Hepatocyte (in vitro differentiated cells): ENCODE results near the gene DYNC2LI1. TPM values are rescaled to one million over a fixed set of nuclear protein-coding genes. Genes with fewer than 3 reads are reported as not detected.

ENCODE experiments used
- DNase-seq: peaks from one replicate; pipeline ENCODE4 v3.0.0-alpha.2; 2016; ENCODE audit warnings: low spot score
- H2AFZ ChIP-seq: fragments of 200-600 bp; sonication (generic); 2 replicates; pipeline ENCODE4 v1.6.0; 2016; ENCODE audit warnings: antibody characterized with exemption, mild to moderate bottlenecking
- H3K27ac ChIP-seq: fragments of 200-600 bp; sonication (generic); 2 replicates; pipeline ENCODE4 v1.5.1; 2016; ENCODE audit warnings: mild to moderate bottlenecking
- H3K27me3 ChIP-seq: fragments of 200-600 bp; sonication (generic); 2 replicates; pipeline ENCODE4 v1.6.1; 2016
- H3K36me3 ChIP-seq: fragments of 200-600 bp; sonication (generic); replicated peaks from 2 replicates; pipeline ENCODE4 v1.5.1; 2016; ENCODE audit warnings: low read depth; ENCODE audit not compliant: insufficient read depth
- H3K4me1 ChIP-seq: fragments of 200-600 bp; sonication (generic); 2 replicates; pipeline ENCODE4 v1.5.1; 2016; ENCODE audit warnings: mild to moderate bottlenecking, moderate library complexity; ENCODE audit not compliant: insufficient read depth
- H3K4me2 ChIP-seq: fragments of 200-600 bp; sonication (generic); 2 replicates; pipeline ENCODE4 v1.6.0; 2016
- H3K4me3 ChIP-seq: fragments of 200-600 bp; sonication (generic); 2 replicates; pipeline ENCODE4 v1.5.1; 2016; ENCODE audit warnings: mild to moderate bottlenecking
- H3K79me2 ChIP-seq: fragments of 200-600 bp; sonication (generic); 2 replicates; pipeline ENCODE4 v1.6.0; 2017; ENCODE audit warnings: mild to moderate bottlenecking
- H3K9me2 ChIP-seq: fragments of 200-600 bp; sonication (generic); replicated peaks from 2 replicates; pipeline ENCODE4 v1.6.0; 2017; ENCODE audit warnings: mild to moderate bottlenecking; ENCODE audit not compliant: insufficient read depth
- H3K9me3 ChIP-seq: fragments of 200-600 bp; sonication (generic); 2 replicates; pipeline ENCODE4 v1.5.1; 2016; ENCODE audit warnings: low read depth, mild to moderate bottlenecking
- H4K20me1 ChIP-seq: fragments of 200-600 bp; sonication (generic); 2 replicates; pipeline ENCODE4 v1.6.0; 2016; ENCODE audit warnings: mild to moderate bottlenecking; ENCODE audit not compliant: insufficient read depth, poor library complexity, severe bottlenecking
- EZH2 ChIP-seq: fragments of 200-600 bp; sonication (generic); IDR thresholded peaks from 2 replicates; pipeline ENCODE4 v1.6.1; 2016; ENCODE audit warnings: antibody characterized with exemption, mild to moderate bottlenecking, borderline replicate concordance
- EZH2phosphoT487 ChIP-seq: fragments of 200-600 bp; sonication (generic); IDR thresholded peaks from one replicate; pipeline ENCODE4 v1.6.1; 2018; ENCODE audit warnings: antibody characterized with exemption, mild to moderate bottlenecking, low read depth, moderate library complexity; ENCODE audit not compliant: unreplicated experiment, severe bottlenecking
- WGBS: methylation state at CpG from one replicate; pipeline ENCODE4 v1.1.6; 2016; ENCODE audit warnings: low lambda C conversion rate; ENCODE audit errors: missing lambda C conversion rate; 5-methylcytosine and 5-hydroxymethylcytosine counted together
- polyA plus RNA-seq: library from polyadenylated mRNA; unstranded; fragments of >200 nt; fragmentation: Nextera tagmentation; extraction: Ambion mirVana; gene quantifications from 2 replicates; pipeline ENCODE4 v1.2.1, GENCODE V29; 2016
- total RNA-seq: library from RNA; depleted of rRNA; stranded (reverse); fragments of >200 nt; gene quantifications from 2 replicates; pipeline ENCODE4 v1.2.3, GENCODE V29; 2014
- TF ChIP-seq, protein P1 (sequence below): fragments of 200-600 bp; sonication (generic); IDR thresholded peaks from 2 replicates; pipeline ENCODE4 v1.5.1; 2016; ENCODE audit warnings: antibody characterized with exemption, mild to moderate bottlenecking; ENCODE audit not compliant: poor library complexity

DYNC2LI1 gene
- total and polyA plus RNA-seq, 2 experiments from 2014 or later: 22.7 to 40.4 TPM

DNA sequence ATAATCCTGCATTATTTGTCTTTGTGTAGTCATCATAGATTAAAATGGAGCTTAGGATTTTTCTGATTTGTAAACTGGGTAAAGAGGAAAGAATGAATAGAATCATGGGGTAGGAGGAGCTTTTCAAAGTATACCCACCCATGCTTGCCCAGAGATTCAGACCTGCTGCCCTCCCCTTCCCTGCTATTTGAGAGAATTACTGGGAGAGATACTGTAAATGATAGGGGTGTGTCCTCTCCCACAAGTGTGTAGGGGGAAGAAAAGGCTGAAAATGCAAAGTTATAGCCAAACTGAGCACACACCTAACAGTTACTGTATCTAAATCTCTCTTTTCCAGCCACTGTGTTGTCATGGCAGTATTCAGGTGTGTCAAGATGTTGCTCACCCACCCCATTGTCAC lies 21.5 kb upstream of the DYNC2LI1 start:
- Histone ChIP-seq H3K9me3 (no peaks in the 10 kb centered on the region), H3K27me3 (no peaks in the 10 kb centered on the region), H3K4me1 (no peaks in the 10 kb centered on the region), H4K20me1 (no peaks in the 10 kb centered on the region), H3K4me2 (no peak overlapping the region), H3K27ac (no peak overlapping the region), H3K36me3 (no peaks in the 10 kb centered on the region), H2AFZ (no peak overlapping the region), H3K9me2 (no peaks in the 10 kb centered on the region), H3K4me3 (no peak overlapping the region), H3K79me2 (no peaks in the 10 kb centered on the region)
- DNase-seq: no peak
- no peak for TF ChIP-seq EZH2
- no peak for TF ChIP-seq EZH2phosphoT487
- TF ChIP-seq, protein P1, sequence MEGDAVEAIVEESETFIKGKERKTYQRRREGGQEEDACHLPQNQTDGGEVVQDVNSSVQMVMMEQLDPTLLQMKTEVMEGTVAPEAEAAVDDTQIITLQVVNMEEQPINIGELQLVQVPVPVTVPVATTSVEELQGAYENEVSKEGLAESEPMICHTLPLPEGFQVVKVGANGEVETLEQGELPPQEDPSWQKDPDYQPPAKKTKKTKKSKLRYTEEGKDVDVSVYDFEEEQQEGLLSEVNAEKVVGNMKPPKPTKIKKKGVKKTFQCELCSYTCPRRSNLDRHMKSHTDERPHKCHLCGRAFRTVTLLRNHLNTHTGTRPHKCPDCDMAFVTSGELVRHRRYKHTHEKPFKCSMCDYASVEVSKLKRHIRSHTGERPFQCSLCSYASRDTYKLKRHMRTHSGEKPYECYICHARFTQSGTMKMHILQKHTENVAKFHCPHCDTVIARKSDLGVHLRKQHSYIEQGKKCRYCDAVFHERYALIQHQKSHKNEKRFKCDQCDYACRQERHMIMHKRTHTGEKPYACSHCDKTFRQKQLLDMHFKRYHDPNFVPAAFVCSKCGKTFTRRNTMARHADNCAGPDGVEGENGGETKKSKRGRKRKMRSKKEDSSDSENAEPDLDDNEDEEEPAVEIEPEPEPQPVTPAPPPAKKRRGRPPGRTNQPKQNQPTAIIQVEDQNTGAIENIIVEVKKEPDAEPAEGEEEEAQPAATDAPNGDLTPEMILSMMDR: no peak

DNA sequence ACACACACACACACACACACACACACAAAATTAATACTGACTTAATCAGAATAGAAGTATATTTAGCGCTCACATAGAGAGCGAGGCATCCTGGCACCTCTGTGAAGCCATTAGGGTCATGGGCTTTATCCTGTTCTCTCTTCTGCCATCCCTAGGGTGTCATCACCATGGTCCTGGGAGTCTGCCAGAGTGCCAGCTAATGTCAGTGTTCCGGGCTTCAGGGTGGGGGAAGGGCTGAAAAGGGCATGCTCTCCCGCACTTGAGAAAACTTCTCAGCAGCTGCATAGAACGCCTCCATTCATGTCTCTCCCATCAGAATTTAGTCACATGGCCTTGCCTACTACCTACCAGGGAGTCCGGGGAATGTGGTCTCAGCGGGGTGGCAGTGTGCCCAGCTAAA lies 19.7 kb upstream of the DYNC2LI1 start:
- H4K20me1 ChIP-seq: no peaks in the 10 kb centered on the region
- no peaks in the 10 kb centered on the region for H3K27me3 ChIP-seq
- H3K4me1 ChIP-seq: peaks cover 3% of the 10 kb centered on the region
- DNase-seq: no peak
- no peak overlapping the region for H3K27ac ChIP-seq
- H3K4me3 ChIP-seq: no peak overlapping the region
- H3K9me2 ChIP-seq: no peaks in the 10 kb centered on the region
- no peaks in the 10 kb centered on the region for H3K36me3 ChIP-seq
- no peaks in the 10 kb centered on the region for H3K79me2 ChIP-seq
- H3K9me3 ChIP-seq: no peaks in the 10 kb centered on the region
- H3K4me2 ChIP-seq: no peak overlapping the region
- no peak overlapping the region for H2AFZ ChIP-seq
- TF ChIP-seq, protein P1: no peak
- TF ChIP-seq EZH2phosphoT487: no peak
- no peak for TF ChIP-seq EZH2
- 87% methylated on average over 7 of the region's 7 CpGs for WGBS

DNA sequence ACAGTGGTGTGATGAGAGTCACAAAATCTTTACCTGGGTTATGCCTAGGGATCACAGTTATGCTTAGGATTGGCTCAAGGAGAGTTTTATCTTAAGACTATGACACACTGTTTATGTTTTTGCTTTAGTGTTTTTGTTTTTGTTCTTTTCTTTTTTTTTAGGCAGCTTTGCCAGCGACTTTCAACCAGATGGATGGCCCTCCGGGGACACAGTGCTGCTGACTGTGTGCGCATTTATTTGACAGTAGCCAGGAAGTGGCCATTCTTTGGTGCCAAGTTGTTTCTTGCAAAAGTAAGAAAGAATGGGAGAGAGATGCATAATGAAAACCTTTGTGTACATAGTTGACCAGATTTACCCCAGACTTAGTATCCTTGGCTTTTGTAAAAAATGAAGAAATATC lies 15.1 kb upstream of the DYNC2LI1 start:
- DNase-seq: no peak
- H3K4me3 ChIP-seq: no peak overlapping the region
- peaks cover 9% of the 10 kb centered on the region for H3K4me1 ChIP-seq
- no peak overlapping the region for H3K4me2 ChIP-seq
- TF ChIP-seq, protein P1: no peak
- no peak for TF ChIP-seq EZH2
- H4K20me1 ChIP-seq: no peaks in the 10 kb centered on the region
- peak overlapping the region; percentile 18 for H3K27ac ChIP-seq
- H3K9me2 ChIP-seq: no peaks in the 10 kb centered on the region
- 73% methylated on average over 3 of the region's 3 CpGs for WGBS
- H3K27me3 ChIP-seq: no peaks in the 10 kb centered on the region
- H3K79me2 ChIP-seq: no peaks in the 10 kb centered on the region
- no peaks in the 10 kb centered on the region for H3K36me3 ChIP-seq
- no peak overlapping the region for H2AFZ ChIP-seq
- H3K9me3 ChIP-seq: no peaks in the 10 kb centered on the region

GRCh38 chr2:43759195-43759594 lies 14.6 kb upstream of the DYNC2LI1 start:
- no peak for DNase-seq
- Histone ChIP-seq H3K9me2 (no peaks in the 10 kb centered on the region), H3K4me1 (peaks cover 10% of the 10 kb centered on the region), H3K79me2 (no peaks in the 10 kb centered on the region), H3K9me3 (no peaks in the 10 kb centered on the region), H3K27ac (peak overlapping the region; percentile 18), H3K27me3 (no peaks in the 10 kb centered on the region), H3K4me2 (no peak overlapping the region), H4K20me1 (no peaks in the 10 kb centered on the region), H2AFZ (no peak overlapping the region), H3K4me3 (no peak overlapping the region), H3K36me3 (no peaks in the 10 kb centered on the region)
- TF ChIP-seq, protein P1: no peak
- TF ChIP-seq EZH2phosphoT487: no peak
- no peak for TF ChIP-seq EZH2
